HEK293 (cell line): ENCODE results near the gene TMEM39B.

ENCODE experiments used
- IKZF3 ChIP-seq: fragments of 450-650 bp; IDR thresholded peaks from 2 replicates; pipeline ENCODE4 v1.5.0; 2018; ENCODE audit warnings: missing biosample characterization, mild to moderate bottlenecking, missing genetic modification characterization, moderate library complexity
- TRIM28 ChIP-seq: IDR thresholded peaks from 2 replicates; pipeline ENCODE4 v1.6.1; 2011; ENCODE audit warnings: low read length, control low read depth, borderline replicate concordance
- WT1 ChIP-seq: fragments of 450-650 bp; formaldehyde crosslinking; IDR thresholded peaks from 2 replicates; pipeline ENCODE4 v1.5.1; 2016; ENCODE audit warnings: missing biosample characterization, missing genetic modification characterization
- ZNF138 ChIP-seq: fragments of 450-650 bp; formaldehyde crosslinking; IDR thresholded peaks from 2 replicates; pipeline ENCODE4 v1.5.1; 2016; ENCODE audit warnings: missing biosample characterization, missing genetic modification characterization, borderline replicate concordance
- ZNF169 ChIP-seq: fragments of 450-650 bp; formaldehyde crosslinking; IDR thresholded peaks from 2 replicates; pipeline ENCODE4 v1.5.1; 2016; ENCODE audit warnings: missing biosample characterization, missing genetic modification characterization
- ZNF239 ChIP-seq: fragments of 450-650 bp; formaldehyde crosslinking; IDR thresholded peaks from 2 replicates; pipeline ENCODE4 v1.5.1; 2016; ENCODE audit warnings: missing biosample characterization, missing genetic modification characterization
- ZNF266 ChIP-seq: fragments of 450-650 bp; formaldehyde crosslinking; IDR thresholded peaks from 2 replicates; pipeline ENCODE4 v1.5.1; 2016; ENCODE audit warnings: missing biosample characterization, missing genetic modification characterization, low read depth
- ZNF324 ChIP-seq: fragments of 450-650 bp; formaldehyde crosslinking; IDR thresholded peaks from 2 replicates; pipeline ENCODE4 v1.5.1; 2016; ENCODE audit warnings: missing biosample characterization, missing genetic modification characterization
- ZNF433 ChIP-seq: fragments of 450-650 bp; formaldehyde crosslinking; IDR thresholded peaks from 2 replicates; pipeline ENCODE4 v1.5.1; 2016; ENCODE audit warnings: missing biosample characterization, missing genetic modification characterization, low read depth
- ZNF610 ChIP-seq: fragments of 450-650 bp; formaldehyde crosslinking; IDR thresholded peaks from 2 replicates; pipeline ENCODE4 v1.5.1; 2016; ENCODE audit warnings: missing biosample characterization, missing genetic modification characterization, borderline replicate concordance
- ZNF621 ChIP-seq: fragments of 450-650 bp; formaldehyde crosslinking; IDR thresholded peaks from 2 replicates; pipeline ENCODE4 v1.5.1; 2017; ENCODE audit warnings: missing biosample characterization, missing genetic modification characterization
- ZNF707 ChIP-seq: fragments of 450-650 bp; formaldehyde crosslinking; IDR thresholded peaks from 2 replicates; pipeline ENCODE4 v1.5.1; 2016; ENCODE audit warnings: missing biosample characterization, missing genetic modification characterization
- ZSCAN23 ChIP-seq: fragments of 450-650 bp; formaldehyde crosslinking; IDR thresholded peaks from 2 replicates; pipeline ENCODE4 v1.5.1; 2016; ENCODE audit warnings: missing biosample characterization, missing genetic modification characterization
- TF ChIP-seq, protein P1 (sequence below): fragments of 450-650 bp; formaldehyde crosslinking; conservative IDR thresholded peaks from 2 replicates; pipeline ENCODE4 v1.5.1; 2016; ENCODE audit warnings: low read depth, missing biosample characterization, missing genetic modification characterization
- TF ChIP-seq, protein P2 (sequence below): fragments of 450-650 bp; formaldehyde crosslinking; conservative IDR thresholded peaks from 2 replicates; pipeline ENCODE4 v1.5.1; 2016; ENCODE audit warnings: low read depth, missing biosample characterization, missing genetic modification characterization
- TF ChIP-seq, protein P3 (sequence below): fragments of 450-650 bp; formaldehyde crosslinking; IDR thresholded peaks from 2 replicates; pipeline ENCODE4 v1.5.1; 2016; ENCODE audit warnings: missing biosample characterization, missing genetic modification characterization
- TF ChIP-seq, protein P4 (sequence below): fragments of 450-650 bp; formaldehyde crosslinking; IDR thresholded peaks from 2 replicates; pipeline ENCODE4 v1.5.1; 2017; ENCODE audit warnings: missing biosample characterization, mild to moderate bottlenecking, missing genetic modification characterization, moderate library complexity
- TF ChIP-seq, protein P5 (sequence below): fragments of 450-650 bp; formaldehyde crosslinking; IDR thresholded peaks from 2 replicates; pipeline ENCODE4 v1.5.1; 2016; ENCODE audit warnings: missing biosample characterization, missing genetic modification characterization
- TF ChIP-seq, protein P6 (sequence below): fragments of 450-650 bp; formaldehyde crosslinking; IDR thresholded peaks from 2 replicates; pipeline ENCODE4 v1.5.1; 2016; ENCODE audit warnings: missing biosample characterization, missing genetic modification characterization
- TF ChIP-seq, protein P7 (sequence below): fragments of 450-650 bp; formaldehyde crosslinking; IDR thresholded peaks from 2 replicates; pipeline ENCODE4 v1.5.1; 2016; ENCODE audit warnings: missing biosample characterization, missing genetic modification characterization

TMEM39B gene

DNA sequence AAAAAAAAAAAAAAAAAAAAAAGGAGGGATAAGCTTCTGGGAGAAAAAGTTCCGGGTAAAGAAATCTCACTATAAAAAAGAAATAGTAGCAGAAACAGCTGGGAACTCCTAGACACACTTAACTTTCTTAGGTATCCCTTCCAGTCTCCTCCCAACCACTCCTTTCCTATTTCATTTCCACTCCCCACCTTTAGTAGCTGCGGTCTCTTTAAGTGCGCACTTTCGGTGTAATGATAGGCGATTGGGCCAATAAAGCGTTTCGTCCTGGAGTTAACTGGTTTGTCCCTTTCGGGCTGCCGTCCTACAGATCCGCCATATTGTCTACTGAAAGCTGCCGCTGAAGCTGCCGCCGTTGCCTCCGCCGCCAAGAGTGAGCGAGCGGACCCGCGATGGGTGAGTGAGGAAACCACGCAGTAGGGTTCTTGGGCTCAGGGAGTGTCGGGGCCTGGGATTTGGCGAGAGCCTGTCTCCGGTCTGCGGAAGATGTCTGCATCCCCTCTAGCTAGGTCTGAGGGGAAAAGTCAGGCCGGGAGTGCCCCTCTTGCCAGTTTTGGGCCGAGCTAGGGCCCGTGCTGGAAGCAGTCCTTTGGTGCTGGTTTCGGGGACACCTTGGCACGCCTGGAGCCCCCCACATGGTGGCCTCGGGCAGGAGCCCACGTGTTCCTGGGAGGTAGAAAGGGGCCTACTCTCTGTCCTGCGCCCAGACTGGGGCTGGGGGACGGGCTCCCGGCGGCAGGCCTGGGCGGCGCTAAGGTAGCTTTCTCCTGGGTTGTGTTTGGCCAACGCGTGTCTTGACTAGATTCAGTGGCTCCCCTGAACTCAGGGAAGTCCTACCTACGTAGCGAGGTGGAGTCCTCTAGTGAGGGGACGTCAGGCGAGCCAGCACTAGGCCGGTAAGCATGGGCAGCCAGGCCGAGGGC, 35.3 kb downstream of the TMEM39B start, which contains the start of gene KPNA6 (continued):
- TF ChIP-seq, protein P1, sequence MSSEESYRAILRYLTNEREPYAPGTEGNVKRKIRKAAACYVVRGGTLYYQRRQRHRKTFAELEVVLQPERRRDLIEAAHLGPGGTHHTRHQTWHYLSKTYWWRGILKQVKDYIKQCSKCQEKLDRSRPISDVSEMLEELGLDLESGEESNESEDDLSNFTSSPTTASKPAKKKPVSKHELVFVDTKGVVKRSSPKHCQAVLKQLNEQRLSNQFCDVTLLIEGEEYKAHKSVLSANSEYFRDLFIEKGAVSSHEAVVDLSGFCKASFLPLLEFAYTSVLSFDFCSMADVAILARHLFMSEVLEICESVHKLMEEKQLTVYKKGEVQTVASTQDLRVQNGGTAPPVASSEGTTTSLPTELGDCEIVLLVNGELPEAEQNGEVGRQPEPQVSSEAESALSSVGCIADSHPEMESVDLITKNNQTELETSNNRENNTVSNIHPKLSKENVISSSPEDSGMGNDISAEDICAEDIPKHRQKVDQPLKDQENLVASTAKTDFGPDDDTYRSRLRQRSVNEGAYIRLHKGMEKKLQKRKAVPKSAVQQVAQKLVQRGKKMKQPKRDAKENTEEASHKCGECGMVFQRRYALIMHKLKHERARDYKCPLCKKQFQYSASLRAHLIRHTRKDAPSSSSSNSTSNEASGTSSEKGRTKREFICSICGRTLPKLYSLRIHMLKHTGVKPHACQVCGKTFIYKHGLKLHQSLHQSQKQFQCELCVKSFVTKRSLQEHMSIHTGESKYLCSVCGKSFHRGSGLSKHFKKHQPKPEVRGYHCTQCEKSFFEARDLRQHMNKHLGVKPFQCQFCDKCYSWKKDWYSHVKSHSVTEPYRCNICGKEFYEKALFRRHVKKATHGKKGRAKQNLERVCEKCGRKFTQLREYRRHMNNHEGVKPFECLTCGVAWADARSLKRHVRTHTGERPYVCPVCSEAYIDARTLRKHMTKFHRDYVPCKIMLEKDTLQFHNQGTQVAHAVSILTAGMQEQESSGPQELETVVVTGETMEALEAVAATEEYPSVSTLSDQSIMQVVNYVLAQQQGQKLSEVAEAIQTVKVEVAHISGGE (tag by site-specific recombination), result no peak
- TF ChIP-seq ZNF621 (tag by site-specific recombination), result no peak
- TF ChIP-seq, protein P2, sequence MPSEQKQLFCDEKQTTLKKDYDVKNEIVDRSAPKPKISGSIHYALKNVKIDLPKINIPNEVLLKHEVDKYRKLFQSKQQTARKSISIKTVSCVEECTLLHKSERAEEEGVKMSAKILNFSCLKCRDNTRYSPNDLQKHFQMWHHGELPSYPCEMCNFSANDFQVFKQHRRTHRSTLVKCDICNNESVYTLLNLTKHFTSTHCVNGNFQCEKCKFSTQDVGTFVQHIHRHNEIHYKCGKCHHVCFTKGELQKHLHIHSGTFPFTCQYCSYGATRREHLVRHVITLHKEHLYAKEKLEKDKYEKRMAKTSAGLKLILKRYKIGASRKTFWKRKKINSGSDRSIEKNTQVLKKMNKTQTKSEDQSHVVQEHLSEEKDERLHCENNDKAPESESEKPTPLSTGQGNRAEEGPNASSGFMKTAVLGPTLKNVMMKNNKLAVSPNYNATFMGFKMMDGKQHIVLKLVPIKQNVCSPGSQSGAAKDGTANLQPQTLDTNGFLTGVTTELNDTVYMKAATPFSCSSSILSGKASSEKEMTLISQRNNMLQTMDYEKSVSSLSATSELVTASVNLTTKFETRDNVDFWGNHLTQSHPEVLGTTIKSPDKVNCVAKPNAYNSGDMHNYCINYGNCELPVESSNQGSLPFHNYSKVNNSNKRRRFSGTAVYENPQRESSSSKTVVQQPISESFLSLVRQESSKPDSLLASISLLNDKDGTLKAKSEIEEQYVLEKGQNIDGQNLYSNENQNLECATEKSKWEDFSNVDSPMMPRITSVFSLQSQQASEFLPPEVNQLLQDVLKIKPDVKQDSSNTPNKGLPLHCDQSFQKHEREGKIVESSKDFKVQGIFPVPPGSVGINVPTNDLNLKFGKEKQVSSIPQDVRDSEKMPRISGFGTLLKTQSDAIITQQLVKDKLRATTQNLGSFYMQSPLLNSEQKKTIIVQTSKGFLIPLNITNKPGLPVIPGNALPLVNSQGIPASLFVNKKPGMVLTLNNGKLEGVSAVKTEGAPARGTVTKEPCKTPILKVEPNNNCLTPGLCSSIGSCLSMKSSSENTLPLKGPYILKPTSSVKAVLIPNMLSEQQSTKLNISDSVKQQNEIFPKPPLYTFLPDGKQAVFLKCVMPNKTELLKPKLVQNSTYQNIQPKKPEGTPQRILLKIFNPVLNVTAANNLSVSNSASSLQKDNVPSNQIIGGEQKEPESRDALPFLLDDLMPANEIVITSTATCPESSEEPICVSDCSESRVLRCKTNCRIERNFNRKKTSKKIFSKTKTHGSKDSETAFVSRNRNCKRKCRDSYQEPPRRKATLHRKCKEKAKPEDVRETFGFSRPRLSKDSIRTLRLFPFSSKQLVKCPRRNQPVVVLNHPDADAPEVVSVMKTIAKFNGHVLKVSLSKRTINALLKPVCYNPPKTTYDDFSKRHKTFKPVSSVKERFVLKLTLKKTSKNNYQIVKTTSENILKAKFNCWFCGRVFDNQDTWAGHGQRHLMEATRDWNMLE (tag by site-specific recombination), result no peak
- peak; percentile 10; the same call in 1 of the 2 replicates for TF ChIP-seq ZNF610
- TF ChIP-seq, protein P3, sequence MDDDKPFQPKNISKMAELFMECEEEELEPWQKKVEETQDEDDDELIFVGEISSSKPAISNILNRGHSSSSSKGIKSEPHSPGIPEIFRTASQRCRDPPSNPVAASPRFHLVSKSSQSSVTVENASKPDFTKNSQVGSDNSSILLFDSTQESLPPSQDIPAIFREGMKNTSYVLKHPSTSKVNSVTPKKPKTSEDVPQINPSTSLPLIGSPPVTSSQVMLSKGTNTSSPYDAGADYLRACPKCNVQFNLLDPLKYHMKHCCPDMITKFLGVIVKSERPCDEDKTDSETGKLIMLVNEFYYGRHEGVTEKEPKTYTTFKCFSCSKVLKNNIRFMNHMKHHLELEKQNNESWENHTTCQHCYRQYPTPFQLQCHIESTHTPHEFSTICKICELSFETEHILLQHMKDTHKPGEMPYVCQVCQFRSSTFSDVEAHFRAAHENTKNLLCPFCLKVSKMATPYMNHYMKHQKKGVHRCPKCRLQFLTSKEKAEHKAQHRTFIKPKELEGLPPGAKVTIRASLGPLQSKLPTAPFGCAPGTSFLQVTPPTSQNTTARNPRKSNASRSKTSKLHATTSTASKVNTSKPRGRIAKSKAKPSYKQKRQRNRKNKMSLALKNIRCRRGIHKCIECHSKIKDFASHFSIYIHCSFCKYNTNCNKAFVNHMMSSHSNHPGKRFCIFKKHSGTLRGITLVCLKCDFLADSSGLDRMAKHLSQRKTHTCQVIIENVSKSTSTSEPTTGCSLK (tag by site-specific recombination), result no peak
- TF ChIP-seq, protein P4, sequence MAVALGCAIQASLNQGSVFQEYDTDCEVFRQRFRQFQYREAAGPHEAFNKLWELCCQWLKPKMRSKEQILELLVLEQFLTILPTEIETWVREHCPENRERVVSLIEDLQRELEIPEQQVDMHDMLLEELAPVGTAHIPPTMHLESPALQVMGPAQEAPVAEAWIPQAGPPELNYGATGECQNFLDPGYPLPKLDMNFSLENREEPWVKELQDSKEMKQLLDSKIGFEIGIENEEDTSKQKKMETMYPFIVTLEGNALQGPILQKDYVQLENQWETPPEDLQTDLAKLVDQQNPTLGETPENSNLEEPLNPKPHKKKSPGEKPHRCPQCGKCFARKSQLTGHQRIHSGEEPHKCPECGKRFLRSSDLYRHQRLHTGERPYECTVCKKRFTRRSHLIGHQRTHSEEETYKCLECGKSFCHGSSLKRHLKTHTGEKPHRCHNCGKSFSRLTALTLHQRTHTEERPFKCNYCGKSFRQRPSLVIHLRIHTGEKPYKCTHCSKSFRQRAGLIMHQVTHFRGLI (tag by site-specific recombination), result 0 out of 2 replicates have a peak, but pooled peaks have one; percentile 57
- TF ChIP-seq ZNF324 (tag by site-specific recombination), result 0 out of 2 replicates have a peak, but pooled peaks have one; percentile 51
- TF ChIP-seq, protein P5, sequence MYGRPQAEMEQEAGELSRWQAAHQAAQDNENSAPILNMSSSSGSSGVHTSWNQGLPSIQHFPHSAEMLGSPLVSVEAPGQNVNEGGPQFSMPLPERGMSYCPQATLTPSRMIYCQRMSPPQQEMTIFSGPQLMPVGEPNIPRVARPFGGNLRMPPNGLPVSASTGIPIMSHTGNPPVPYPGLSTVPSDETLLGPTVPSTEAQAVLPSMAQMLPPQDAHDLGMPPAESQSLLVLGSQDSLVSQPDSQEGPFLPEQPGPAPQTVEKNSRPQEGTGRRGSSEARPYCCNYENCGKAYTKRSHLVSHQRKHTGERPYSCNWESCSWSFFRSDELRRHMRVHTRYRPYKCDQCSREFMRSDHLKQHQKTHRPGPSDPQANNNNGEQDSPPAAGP (tag by site-specific recombination), result no peak
- TF ChIP-seq ZNF239, result no peak
- no peak for TF ChIP-seq ZNF707 (tag by site-specific recombination)
- no peak for TF ChIP-seq ZNF169
- TF ChIP-seq ZSCAN23 (tag by site-specific recombination), result no peak
- TF ChIP-seq, protein P6, sequence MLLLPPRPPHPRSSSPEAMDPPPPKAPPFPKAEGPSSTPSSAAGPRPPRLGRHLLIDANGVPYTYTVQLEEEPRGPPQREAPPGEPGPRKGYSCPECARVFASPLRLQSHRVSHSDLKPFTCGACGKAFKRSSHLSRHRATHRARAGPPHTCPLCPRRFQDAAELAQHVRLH (tag by site-specific recombination), result peak; percentile 24
- TF ChIP-seq ZNF433 (tag by site-specific recombination), result no peak
- TF ChIP-seq, protein P7, sequence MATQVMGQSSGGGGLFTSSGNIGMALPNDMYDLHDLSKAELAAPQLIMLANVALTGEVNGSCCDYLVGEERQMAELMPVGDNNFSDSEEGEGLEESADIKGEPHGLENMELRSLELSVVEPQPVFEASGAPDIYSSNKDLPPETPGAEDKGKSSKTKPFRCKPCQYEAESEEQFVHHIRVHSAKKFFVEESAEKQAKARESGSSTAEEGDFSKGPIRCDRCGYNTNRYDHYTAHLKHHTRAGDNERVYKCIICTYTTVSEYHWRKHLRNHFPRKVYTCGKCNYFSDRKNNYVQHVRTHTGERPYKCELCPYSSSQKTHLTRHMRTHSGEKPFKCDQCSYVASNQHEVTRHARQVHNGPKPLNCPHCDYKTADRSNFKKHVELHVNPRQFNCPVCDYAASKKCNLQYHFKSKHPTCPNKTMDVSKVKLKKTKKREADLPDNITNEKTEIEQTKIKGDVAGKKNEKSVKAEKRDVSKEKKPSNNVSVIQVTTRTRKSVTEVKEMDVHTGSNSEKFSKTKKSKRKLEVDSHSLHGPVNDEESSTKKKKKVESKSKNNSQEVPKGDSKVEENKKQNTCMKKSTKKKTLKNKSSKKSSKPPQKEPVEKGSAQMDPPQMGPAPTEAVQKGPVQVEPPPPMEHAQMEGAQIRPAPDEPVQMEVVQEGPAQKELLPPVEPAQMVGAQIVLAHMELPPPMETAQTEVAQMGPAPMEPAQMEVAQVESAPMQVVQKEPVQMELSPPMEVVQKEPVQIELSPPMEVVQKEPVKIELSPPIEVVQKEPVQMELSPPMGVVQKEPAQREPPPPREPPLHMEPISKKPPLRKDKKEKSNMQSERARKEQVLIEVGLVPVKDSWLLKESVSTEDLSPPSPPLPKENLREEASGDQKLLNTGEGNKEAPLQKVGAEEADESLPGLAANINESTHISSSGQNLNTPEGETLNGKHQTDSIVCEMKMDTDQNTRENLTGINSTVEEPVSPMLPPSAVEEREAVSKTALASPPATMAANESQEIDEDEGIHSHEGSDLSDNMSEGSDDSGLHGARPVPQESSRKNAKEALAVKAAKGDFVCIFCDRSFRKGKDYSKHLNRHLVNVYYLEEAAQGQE (tag by site-specific recombination), result no peak
- TF ChIP-seq ZNF266, result no peak
- peak; percentile 72; the same call in 1 of the 2 replicates for TF ChIP-seq TRIM28
- peak; percentile 55; the same call in 1 of the 2 replicates for TF ChIP-seq IKZF3 (tag by site-specific recombination)
- TF ChIP-seq ZNF138 (tag by site-specific recombination), result no peak
- 0 out of 2 replicates have a peak, but pooled peaks have one; percentile 24 for TF ChIP-seq WT1 (tag by site-specific recombination)
